ENCODE measurements around the gene HMGB1. TPM values are rescaled to one million over a fixed set of nuclear protein-coding genes. Genes with fewer than 3 reads are reported as not detected.

Gene HMGB1
- total and polyA plus RNA-seq, 2 experiments from 2014 or later, result 727 to 2,970 TPM

- Mint-ChIP-seq H3K4me1 (peaks cover 13% of the 10 kb centered on the region), H3K27me3 (ENCODE audit: insufficient read depth, low read depth, poor library complexity) (peaks cover 32% of the 10 kb centered on the region)
Observed at GRCh38 chr13:30406779-30407416, 58.8 kb downstream of the HMGB1 start.

More at GRCh38 chr13:30406779-30407416, 58.8 kb downstream of the HMGB1 start:
- peaks cover 22% of the 10 kb centered on the region; the same call in 1 of the 2 replicates for H3K27me3 ChIP-seq (ENCODE audit: insufficient read depth)
- Mint-ChIP-seq H3K27ac (no peak overlapping the region), H3K36me3 (ENCODE audit: low read depth) (no peaks in the 10 kb centered on the region; the same call in 1 of the 3 replicates), H3K4me3 (no peak overlapping the region), H3K9me3 (peaks cover 8% of the 10 kb centered on the region; the same call in 1 of the 3 replicates)
- no peak overlapping the region for H3K4me3 ChIP-seq
- TF ChIP-seq REST (IDR thresholded peaks at IDR 0.05; ENCODE audit: unreplicated experiment) (no peak), EZH2phosphoT487 (IDR thresholded peaks at IDR 0.05; ENCODE audit: unreplicated experiment) (no peak), NANOG (IDR thresholded peaks at IDR 0.05; ENCODE audit: borderline replicate concordance) (no peak), ZNF331 (CRISPR knock-in tag; IDR thresholded peaks at IDR 0.05; ENCODE audit: low read depth) (no peak), ETS1 (IDR thresholded peaks at IDR 0.05) (no peak), STAT1 (IDR thresholded peaks at IDR 0.05; ENCODE audit: unreplicated experiment) (no peak), JUNB (IDR thresholded peaks at IDR 0.05; ENCODE audit: unreplicated experiment) (no peak), ZNF114 (CRISPR knock-in tag; IDR thresholded peaks at IDR 0.05) (no peak), ZNF462 (CRISPR knock-in tag; IDR thresholded peaks at IDR 0.05) (no peak), POLR2AphosphoS5 (IDR thresholded peaks at IDR 0.05; ENCODE audit: low read depth) (no peak), CTCF (conservative IDR thresholded peaks at IDR 0.05; ENCODE audit: low read depth in 2 of 2) (no peak), EZH2 (IDR thresholded peaks at IDR 0.05; ENCODE audit: low read depth, unreplicated experiment) (no peak), CREB1 (CRISPR knock-in tag; IDR thresholded peaks at IDR 0.05; ENCODE audit: low read depth) (no peak)
- H2AFZ ChIP-seq, result no peak overlapping the region
- no peak for ATAC-seq
- H3K79me2 ChIP-seq (replicated peaks; ENCODE audit: insufficient read depth), result no peaks in the 10 kb centered on the region
- DNase-seq (ENCODE audit: low spot score), result no peak
- H3K36me3 ChIP-seq (ENCODE audit: insufficient read depth), result no peaks in the 10 kb centered on the region
- peaks cover 13% of the 10 kb centered on the region for H3K4me1 ChIP-seq (ENCODE audit: insufficient read depth)
- H3K9me2 ChIP-seq (ENCODE audit: insufficient read depth), result 0 out of 2 replicates have a peak, but pooled peaks cover 7% of the 10 kb centered on the region
- no peak overlapping the region for H3K4me2 ChIP-seq
- no peak overlapping the region for H3K27ac ChIP-seq (ENCODE audit: low read depth)
- H4K20me1 ChIP-seq (replicated peaks; ENCODE audit: insufficient read depth), result no peaks in the 10 kb centered on the region
- peaks cover 7% of the 10 kb centered on the region; the same call in 1 of the 2 replicates for H3F3A ChIP-seq (replicated peaks; ENCODE audit: low read depth)
